AG04449 (cell line): ENCODE data around the gene CHST11.

ENCODE experiments used
- CTCF ChIA-PET: fragments of 350-600 bp; formaldehyde crosslinking; extraction: SDS; loops from one replicate; lab custom pipeline; 2021; ENCODE audit warnings: antibody characterized with exemption; lab: Yijun Ruan, JAX
- POLR2A ChIA-PET: fragments of 400-600, 350-600 bp; formaldehyde crosslinking; extraction: SDS; loops from one replicate; lab custom pipeline; 2020; ENCODE audit warnings: antibody characterized with exemption, inconsistent platforms; lab: Yijun Ruan, JAX
- DNase-seq: peaks from one replicate; pipeline ENCODE4 v3.0.0-alpha.2; 2010; ENCODE audit warnings: low read depth, low spot score
- H3K4me3 ChIP-seq: 2 replicates; pipeline ENCODE4 v1.5.1; 2011; ENCODE audit warnings: low read depth, mild to moderate bottlenecking, control low read depth, low read length
- TF ChIP-seq, protein P1 (sequence below): IDR thresholded peaks from one replicate; pipeline ENCODE4 v1.5.1; 2011; ENCODE audit warnings: mild to moderate bottlenecking, moderate library complexity, low read length, control low read depth, inconsistent platforms; ENCODE audit not compliant: insufficient read depth; ENCODE audit errors: missing control alignments

The CHST11 gene

DNA sequence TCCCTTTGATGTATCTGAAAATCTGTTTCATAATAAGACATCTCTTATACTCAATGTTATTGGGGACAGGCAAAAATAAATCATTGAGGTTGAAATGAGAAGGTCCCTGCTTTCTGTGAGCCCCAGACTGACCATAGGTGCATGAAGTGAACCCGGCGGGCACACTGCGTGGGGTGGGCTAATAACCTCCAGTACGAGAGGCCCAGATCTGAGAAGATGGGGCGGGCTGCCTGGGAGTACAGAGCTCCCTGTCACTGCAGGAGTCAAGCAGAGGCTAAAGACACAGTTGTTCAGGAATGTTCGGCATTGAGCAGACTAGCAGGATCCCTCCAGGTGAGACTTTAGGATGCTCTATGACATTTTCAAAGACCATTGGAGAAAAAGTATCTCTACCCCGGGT lies 244.6 kb downstream of the CHST11 start:
- POLR2A ChIA-PET, result no interaction called here
- TF ChIP-seq, protein P1, sequence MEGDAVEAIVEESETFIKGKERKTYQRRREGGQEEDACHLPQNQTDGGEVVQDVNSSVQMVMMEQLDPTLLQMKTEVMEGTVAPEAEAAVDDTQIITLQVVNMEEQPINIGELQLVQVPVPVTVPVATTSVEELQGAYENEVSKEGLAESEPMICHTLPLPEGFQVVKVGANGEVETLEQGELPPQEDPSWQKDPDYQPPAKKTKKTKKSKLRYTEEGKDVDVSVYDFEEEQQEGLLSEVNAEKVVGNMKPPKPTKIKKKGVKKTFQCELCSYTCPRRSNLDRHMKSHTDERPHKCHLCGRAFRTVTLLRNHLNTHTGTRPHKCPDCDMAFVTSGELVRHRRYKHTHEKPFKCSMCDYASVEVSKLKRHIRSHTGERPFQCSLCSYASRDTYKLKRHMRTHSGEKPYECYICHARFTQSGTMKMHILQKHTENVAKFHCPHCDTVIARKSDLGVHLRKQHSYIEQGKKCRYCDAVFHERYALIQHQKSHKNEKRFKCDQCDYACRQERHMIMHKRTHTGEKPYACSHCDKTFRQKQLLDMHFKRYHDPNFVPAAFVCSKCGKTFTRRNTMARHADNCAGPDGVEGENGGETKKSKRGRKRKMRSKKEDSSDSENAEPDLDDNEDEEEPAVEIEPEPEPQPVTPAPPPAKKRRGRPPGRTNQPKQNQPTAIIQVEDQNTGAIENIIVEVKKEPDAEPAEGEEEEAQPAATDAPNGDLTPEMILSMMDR, result no peak
- CTCF ChIA-PET, result no interaction called here
- DNase-seq, result no peak
- H3K4me3 ChIP-seq, result no peak overlapping the region

DNA sequence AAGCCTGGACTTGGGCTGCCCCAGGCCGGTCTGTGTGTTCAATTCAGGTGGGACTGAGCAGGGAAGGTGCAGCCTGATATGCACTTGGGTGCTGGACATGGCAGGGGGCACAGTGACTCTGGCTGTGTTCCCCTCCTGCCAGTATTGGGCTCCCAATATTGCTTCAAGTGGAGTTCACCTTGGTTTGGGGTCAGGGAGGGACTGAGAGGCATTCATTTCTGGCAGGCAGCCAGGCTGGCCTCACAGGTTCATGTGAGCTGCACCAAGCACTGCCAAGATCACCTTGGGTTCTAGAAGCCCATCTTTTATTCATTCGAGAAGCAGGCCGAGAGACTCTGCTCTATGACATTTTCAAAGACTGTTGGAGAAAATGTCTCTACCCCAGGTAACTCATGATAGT lies 245.0 kb downstream of the CHST11 start:
- DNase-seq, result no peak
- no peak overlapping the region for H3K4me3 ChIP-seq
- ChIA-PET CTCF (interaction anchor here (1.1 kb wide), 1 partner anchor 8 kb away, joined by 3 read pairs; no protein-coding TSS in a partner anchor), POLR2A (interaction anchor here (0.6 kb wide), 1 partner anchor 244 kb away, joined by 3 read pairs; no protein-coding TSS in a partner anchor)
- TF ChIP-seq, protein P1, result no peak

DNA sequence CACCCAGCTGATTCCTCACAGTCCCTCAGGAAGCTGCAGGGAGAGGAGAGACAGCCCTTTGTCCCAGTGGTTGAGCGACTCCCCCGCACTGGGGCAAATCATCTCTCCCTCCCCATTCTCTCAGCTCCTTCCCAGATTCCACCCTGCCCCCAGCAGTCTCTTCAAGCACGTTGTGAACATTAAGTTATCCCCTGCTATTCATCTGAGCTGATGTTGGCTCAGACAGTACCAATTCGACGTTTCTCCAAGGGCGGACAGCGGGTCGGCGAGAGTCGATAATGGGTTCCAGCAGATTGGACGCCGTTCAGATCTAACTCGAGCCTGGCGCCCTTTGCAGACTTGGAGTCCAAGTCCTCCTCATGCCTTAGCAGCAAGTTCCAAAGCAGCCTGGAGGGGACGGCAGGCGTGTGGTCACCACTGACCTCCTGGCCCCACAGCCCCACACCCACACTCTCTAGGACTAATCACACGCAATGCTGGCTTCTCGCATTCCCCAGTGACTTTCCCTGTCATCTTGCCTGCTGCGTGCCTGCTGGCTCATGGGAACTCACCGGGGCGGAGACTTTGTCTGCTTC lies 245.9 kb downstream of the CHST11 start:
- TF ChIP-seq, protein P1, result no peak
- ChIA-PET POLR2A (no interaction called here), CTCF (interaction anchor here (1.1 to 1.2 kb wide), 2 partner anchors 9 to 320 kb away, joined by 3 read pairs; no protein-coding TSS in a partner anchor)
- no peak for DNase-seq
- no peak overlapping the region for H3K4me3 ChIP-seq

DNA sequence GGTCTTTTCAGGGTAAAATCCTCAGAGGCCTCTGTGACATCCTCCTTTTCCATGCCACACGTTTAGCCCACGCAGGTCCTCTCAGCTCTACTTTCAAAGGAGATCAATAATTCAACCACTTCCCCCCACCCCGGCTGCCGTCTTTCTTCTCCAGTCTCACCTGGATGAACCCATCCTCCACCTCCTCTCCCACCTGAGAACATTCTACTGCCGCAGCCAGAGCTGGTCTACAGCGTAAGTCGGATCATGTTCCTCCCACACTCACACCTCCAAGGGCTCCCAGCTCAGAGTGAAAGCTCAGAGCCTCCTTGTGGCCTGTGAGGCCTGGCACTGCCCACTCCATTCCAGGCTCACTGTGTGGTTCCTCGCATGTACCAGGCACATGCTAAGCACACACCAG lies 246.6 kb downstream of the CHST11 start:
- no peak for DNase-seq
- no peak overlapping the region for H3K4me3 ChIP-seq
- POLR2A ChIA-PET, result no interaction called here
- TF ChIP-seq, protein P1, result no peak
- CTCF ChIA-PET, result interaction anchor here (1.2 kb wide), 1 partner anchor 321 kb away, joined by 3 read pairs; no protein-coding TSS in a partner anchor

DNA sequence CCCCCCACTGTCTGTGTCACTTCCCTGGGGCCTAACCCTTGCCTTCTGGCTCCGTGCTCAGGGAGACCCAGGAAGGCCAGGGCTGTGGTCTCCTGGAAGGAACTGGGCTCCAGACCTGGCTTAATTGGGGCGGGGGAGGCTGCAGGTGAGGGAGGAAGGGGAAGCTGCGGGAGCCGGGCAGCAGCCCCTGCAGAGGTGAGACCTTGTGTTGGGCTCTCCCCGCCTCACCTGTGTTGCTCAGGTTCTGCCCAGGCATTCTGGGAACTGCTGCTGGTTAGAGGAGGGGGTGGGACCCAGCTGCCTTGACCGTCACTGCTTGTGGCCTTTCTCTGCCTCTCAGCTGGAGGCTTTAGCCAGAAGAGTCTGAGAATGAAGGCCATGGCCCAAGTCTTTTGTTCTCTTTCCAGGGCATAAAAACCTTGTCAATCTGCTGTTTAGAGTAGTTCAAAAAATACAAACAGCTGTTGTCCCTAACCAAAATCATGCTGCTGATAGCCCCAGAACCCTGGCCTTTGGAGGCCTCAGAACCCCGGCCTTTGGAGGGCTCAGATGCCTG lies 247.6 kb downstream of the CHST11 start:
- POLR2A ChIA-PET, result no interaction called here
- CTCF ChIA-PET, result interaction anchor here (1.3 kb wide), 2 partner anchors 9 to 322 kb away, joined by 5 to 6 read pairs; no protein-coding TSS in a partner anchor
- TF ChIP-seq, protein P1, result no peak
- no peak for DNase-seq
- H3K4me3 ChIP-seq, result no peak overlapping the region

DNA sequence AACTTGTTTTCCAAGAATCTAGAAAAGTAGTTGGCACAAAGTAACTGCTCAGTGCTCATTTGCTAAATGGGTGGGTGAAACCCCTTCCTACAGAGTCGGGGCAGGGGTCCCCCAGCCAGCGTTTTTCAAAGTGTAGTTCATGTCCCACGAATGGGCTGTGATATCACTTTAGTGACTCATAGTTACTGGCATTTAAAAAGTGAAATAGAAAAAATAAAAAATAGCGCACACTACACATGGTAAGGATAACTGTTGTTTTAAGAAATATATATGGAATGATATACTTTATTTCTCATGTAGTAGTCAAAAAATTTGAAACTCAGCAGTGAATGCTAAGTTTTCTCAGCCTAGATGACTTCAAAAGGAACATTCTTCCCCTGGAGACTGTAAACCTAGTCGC lies 250.4 kb downstream of the CHST11 start:
- CTCF ChIA-PET, result no interaction called here

More for the DNA sequence above, 250.4 kb downstream of the CHST11 start:
- H3K4me3 ChIP-seq, result no peak overlapping the region
- POLR2A ChIA-PET, result no interaction called here
- no peak for DNase-seq
- TF ChIP-seq, protein P1, result no peak
